Measurements from ENCODE around the gene SLIT3. TPM values are rescaled to one million over a fixed set of nuclear protein-coding genes. Genes with fewer than 3 reads are reported as not detected.

Gene SLIT3
- total RNA-seq, 1 donor from 2014 or later: 31.8 TPM

- Mint-ChIP-seq H3K36me3 (ENCODE audit: unreplicated experiment) (no peaks in the 10 kb centered on the region), H3K27ac (ENCODE audit: unreplicated experiment) (peak overlapping the region; percentile 80), H3K27me3 (ENCODE audit: unreplicated experiment) (no peaks in the 10 kb centered on the region), H3K4me1 (ENCODE audit: unreplicated experiment) (peaks cover 38% of the 10 kb centered on the region), H3K9me3 (ENCODE audit: unreplicated experiment) (no peaks in the 10 kb centered on the region), H3K4me3 (ENCODE audit: unreplicated experiment) (no peak overlapping the region)
- DNase-seq (ENCODE audit: extremely low spot score, unreplicated experiment): no peak
- no peak for TF ChIP-seq CTCF (IDR thresholded peaks at IDR 0.05)
Observed at GRCh38 chr5:169002953-169003555, 297.9 kb downstream of the SLIT3 start.

- DNase-seq (ENCODE audit: extremely low spot score, unreplicated experiment): no peak
- no peak for TF ChIP-seq CTCF (IDR thresholded peaks at IDR 0.05)
- Mint-ChIP-seq H3K4me3 (ENCODE audit: unreplicated experiment) (no peak overlapping the region), H3K27me3 (ENCODE audit: unreplicated experiment) (no peaks in the 10 kb centered on the region), H3K9me3 (ENCODE audit: unreplicated experiment) (no peaks in the 10 kb centered on the region), H3K4me1 (ENCODE audit: unreplicated experiment) (peaks cover 30% of the 10 kb centered on the region), H3K36me3 (ENCODE audit: unreplicated experiment) (no peaks in the 10 kb centered on the region), H3K27ac (ENCODE audit: unreplicated experiment) (no peak overlapping the region)
Observed at GRCh38 chr5:169001394-169001793, 299.5 kb downstream of the SLIT3 start.

- no peaks in the 10 kb centered on the region for H3K27me3 Mint-ChIP-seq (ENCODE audit: unreplicated experiment)
- no peak overlapping the region for H3K27ac Mint-ChIP-seq (ENCODE audit: unreplicated experiment)
- no peak for DNase-seq (ENCODE audit: extremely low spot score, unreplicated experiment)
- no peak for TF ChIP-seq CTCF (IDR thresholded peaks at IDR 0.05)
- no peaks in the 10 kb centered on the region for H3K9me3 Mint-ChIP-seq (ENCODE audit: unreplicated experiment)
- H3K4me1 Mint-ChIP-seq (ENCODE audit: unreplicated experiment): peaks cover 30% of the 10 kb centered on the region
- no peak overlapping the region for H3K4me3 Mint-ChIP-seq (ENCODE audit: unreplicated experiment)
- H3K36me3 Mint-ChIP-seq (ENCODE audit: unreplicated experiment): no peaks in the 10 kb centered on the region
Observed at GRCh38 chr5:168995024-168995423, 305.9 kb downstream of the SLIT3 start.

- Mint-ChIP-seq H3K4me3 (ENCODE audit: unreplicated experiment) (no peak overlapping the region), H3K36me3 (ENCODE audit: unreplicated experiment) (no peaks in the 10 kb centered on the region), H3K9me3 (ENCODE audit: unreplicated experiment) (no peaks in the 10 kb centered on the region), H3K27me3 (ENCODE audit: unreplicated experiment) (no peaks in the 10 kb centered on the region), H3K27ac (ENCODE audit: unreplicated experiment) (peak overlapping the region; percentile 18), H3K4me1 (ENCODE audit: unreplicated experiment) (peaks cover 46% of the 10 kb centered on the region)
- DNase-seq (ENCODE audit: extremely low spot score, unreplicated experiment): no peak
- TF ChIP-seq CTCF (IDR thresholded peaks at IDR 0.05): peak; percentile 47
Observed at GRCh38 chr5:168992687-168993086, 308.3 kb downstream of the SLIT3 start.

GRCh38 chr5:168992016-168992415 lies 308.9 kb downstream of the SLIT3 start:
- Mint-ChIP-seq H3K27ac (ENCODE audit: unreplicated experiment) (peak overlapping the region; percentile 62), H3K4me1 (ENCODE audit: unreplicated experiment) (peaks cover 47% of the 10 kb centered on the region)

More at GRCh38 chr5:168992016-168992415, 308.9 kb downstream of the SLIT3 start:
- no peak for TF ChIP-seq CTCF (IDR thresholded peaks at IDR 0.05)
- Mint-ChIP-seq H3K4me3 (ENCODE audit: unreplicated experiment) (no peak overlapping the region), H3K27me3 (ENCODE audit: unreplicated experiment) (no peaks in the 10 kb centered on the region), H3K9me3 (ENCODE audit: unreplicated experiment) (no peaks in the 10 kb centered on the region), H3K36me3 (ENCODE audit: unreplicated experiment) (no peaks in the 10 kb centered on the region)
- no peak for DNase-seq (ENCODE audit: extremely low spot score, unreplicated experiment)
